HUDEP-2 (cell line): ENCODE data around the gene TSPAN9.

ENCODE experiments used
- DNase-seq, 76 experiments: peaks; one replicate each; lab custom pipeline; 2025; ENCODE audit not compliant: unreplicated experiment in 76 of 76; lab: John Stamatoyannopoulos, UW

Gene TSPAN9

GRCh38 chr12:3202096-3202495 is 124.9 kb downstream of the TSPAN9 start:
- no peak for DNase-seq

- peak in 31 of 76 experiments; percentile 1 to 54 (median 20) for DNase-seq
Measured at GRCh38 chr12:3202734-3203446, 125.7 kb downstream of the TSPAN9 start.

- no peak for DNase-seq
Measured at GRCh38 chr12:3203713-3204112, 126.5 kb downstream of the TSPAN9 start.

- DNase-seq, result no peak
Measured at GRCh38 chr12:3204143-3204542, 127.0 kb downstream of the TSPAN9 start.

- no peak for DNase-seq
Measured at GRCh38 chr12:3204730-3205531, 127.8 kb downstream of the TSPAN9 start.

GRCh38 chr12:3205742-3206519 is 128.8 kb downstream of the TSPAN9 start:
- no peak for DNase-seq

- no peak for DNase-seq
Measured at GRCh38 chr12:3206536-3207072, 129.4 kb downstream of the TSPAN9 start.

- DNase-seq, result no peak
Measured at GRCh38 chr12:3207175-3207574, 130.0 kb downstream of the TSPAN9 start.

- no peak for DNase-seq
Measured at GRCh38 chr12:3207858-3208257, 130.7 kb downstream of the TSPAN9 start.

- DNase-seq, result no peak
Measured at GRCh38 chr12:3213188-3213587, 136.0 kb downstream of the TSPAN9 start.

GRCh38 chr12:3213768-3214167 is 136.6 kb downstream of the TSPAN9 start:
- no peak for DNase-seq

GRCh38 chr12:3214526-3215365 is 137.6 kb downstream of the TSPAN9 start:
- DNase-seq, result no peak

GRCh38 chr12:3215410-3215975 is 138.3 kb downstream of the TSPAN9 start:
- no peak for DNase-seq

GRCh38 chr12:3216097-3216496 is 138.9 kb downstream of the TSPAN9 start:
- DNase-seq, result no peak

GRCh38 chr12:3216726-3217682 is 139.8 kb downstream of the TSPAN9 start:
- DNase-seq, result no peak

- DNase-seq, result no peak
Measured at GRCh38 chr12:3217683-3218079, 140.5 kb downstream of the TSPAN9 start.

- DNase-seq, result no peak
Measured at GRCh38 chr12:3218228-3219171, 141.3 kb downstream of the TSPAN9 start.

- DNase-seq, result no peak
Measured at GRCh38 chr12:3219233-3219632, 142.1 kb downstream of the TSPAN9 start.
